H1 (cell line): ENCODE results near the gene CDK15. TPM values are rescaled to one million over a fixed set of nuclear protein-coding genes. Genes with fewer than 3 reads are reported as not detected.

Experiments
- CTCF ChIA-PET: fragments of 300-600 bp; sonication (Branson Sonifier 250); formaldehyde crosslinking; loops from one replicate; lab custom pipeline; 2021; ENCODE audit not compliant: partially characterized antibody; lab: Charles Lee
- POLR2A ChIA-PET: fragments of 300-600 bp; sonication (Branson Sonifier 250); formaldehyde crosslinking; loops from one replicate; lab custom pipeline; 2021; ENCODE audit warnings: inconsistent platforms; ENCODE audit not compliant: partially characterized antibody; lab: Charles Lee
- DNase-seq, 2 experiments: peaks; one replicate each; pipeline versions ENCODE4 v3.0.0 to v3.0.0-alpha.2; 2010 to 2022; ENCODE audit warnings: low spot score in 2 of 2, low read depth in 1 of 2, mixed read lengths in 1 of 2
- FAIRE-seq: peaks from 2 replicates; lab custom pipeline; 2011; peaks lifted over from hg19 to GRCh38; lab: Jason Lieb, UNC
- H2AFZ ChIP-seq: 2 replicates; pipeline ENCODE4 v1.8.1; 2012; ENCODE audit warnings: low read length, inconsistent platforms
- H2AK5ac ChIP-seq: 2 replicates; pipeline ENCODE4 v1.6.1; 2013; ENCODE audit warnings: low read depth, low read length
- H2BK120ac ChIP-seq: replicated peaks from 2 replicates; pipeline ENCODE3; 2013; ENCODE audit warnings: low read depth, low read length, inconsistent platforms
- H2BK12ac ChIP-seq: 2 replicates; pipeline ENCODE4 v1.6.1; 2013; ENCODE audit warnings: low read depth, low read length
- H2BK15ac ChIP-seq: 2 replicates; pipeline ENCODE4 v1.6.1; 2013; ENCODE audit warnings: low read length
- H2BK20ac ChIP-seq: 2 replicates; pipeline ENCODE4 v1.6.1; 2013; ENCODE audit warnings: low read length
- H2BK5ac ChIP-seq: 2 replicates; pipeline ENCODE4 v1.6.1; 2013; ENCODE audit warnings: low read depth, low read length
- H3K14ac ChIP-seq: 2 replicates; pipeline ENCODE4 v1.6.1; 2013; ENCODE audit warnings: inconsistent platforms; ENCODE audit not compliant: insufficient read length
- H3K18ac ChIP-seq: 2 replicates; pipeline ENCODE4 v1.6.1; 2013; ENCODE audit warnings: low read length; ENCODE audit errors: extremely low read depth
- H3K23ac ChIP-seq: 2 replicates; pipeline ENCODE4 v1.6.1; 2013; ENCODE audit warnings: inconsistent platforms; ENCODE audit not compliant: insufficient read length
- H3K23me2 ChIP-seq: 2 replicates; pipeline ENCODE4 v1.6.1; 2013; ENCODE audit warnings: low read depth, low read length
- H3K27ac ChIP-seq: 2 replicates; pipeline ENCODE4 v1.6.1; 2011; ENCODE audit warnings: low read depth, low read length, inconsistent platforms
- H3K27me3 ChIP-seq, 4 experiments: replicated peaks in 1 of 4; 1 replicate in 1 of 4; 2 replicates in 3 of 4; pipeline versions ENCODE4 v1.6.1 to v1.8.1; 2011 to 2013; ENCODE audit warnings: low read length in 3 of 4, mild to moderate bottlenecking in 3 of 4, inconsistent platforms in 2 of 4, mixed read lengths in 2 of 4, moderate library complexity in 1 of 4; ENCODE audit not compliant: control insufficient read depth in 3 of 4, insufficient read depth in 3 of 4; ENCODE audit errors: extremely low read depth in 1 of 4
- H3K36me3 ChIP-seq, 4 experiments: 2 replicates each; pipeline versions ENCODE4 v1.6.1 to v1.8.1; 2011 to 2013; ENCODE audit warnings: mild to moderate bottlenecking in 4 of 4, low read length in 3 of 4, moderate library complexity in 2 of 4, control low read depth in 1 of 4, inconsistent platforms in 1 of 4; ENCODE audit not compliant: insufficient read depth in 4 of 4, control insufficient read depth in 2 of 4
- H3K4ac ChIP-seq: replicated peaks from 2 replicates; pipeline ENCODE3; 2013; ENCODE audit warnings: low read length, low read depth, mixed read lengths, inconsistent platforms; ENCODE audit not compliant: insufficient read length
- H3K4me1 ChIP-seq, 4 experiments: replicated peaks in 1 of 4; 1 replicate in 1 of 4; 2 replicates in 3 of 4; pipeline versions ENCODE4 v1.6.1 to v1.8.1; 2011 to 2013; ENCODE audit warnings: low read length in 3 of 4, inconsistent platforms in 2 of 4, mixed read lengths in 1 of 4; ENCODE audit not compliant: insufficient read depth in 4 of 4, control insufficient read depth in 3 of 4
- H3K4me2 ChIP-seq, 2 experiments: 2 replicates each; pipeline versions ENCODE4 v1.6.1 to v1.8.1; 2011 to 2013; ENCODE audit warnings: low read depth in 2 of 2, low read length in 2 of 2, control low read depth in 1 of 2, inconsistent platforms in 1 of 2, mild to moderate bottlenecking in 1 of 2; ENCODE audit not compliant: insufficient read depth in 1 of 2
- H3K4me3 ChIP-seq, 4 experiments: fragments of 200-600, 300-600 bp in 1 of 4; sonication (generic), shearing (Covaris generic), sonication (Bioruptor Twin) in 1 of 4; 2 replicates each; pipeline versions ENCODE4 v1.5.1 to v1.8.1; 2011 to 2016; ENCODE audit warnings: low read length in 4 of 4, low read depth in 3 of 4, control low read depth in 2 of 4, inconsistent platforms in 2 of 4, mild to moderate bottlenecking in 2 of 4, mixed read lengths in 1 of 4, moderate library complexity in 1 of 4; ENCODE audit not compliant: insufficient read depth in 2 of 4; ENCODE audit errors: extremely low read depth in 1 of 4
- H3K56ac ChIP-seq: replicated peaks from 2 replicates; pipeline ENCODE3; 2013; ENCODE audit warnings: low read depth, mild to moderate bottlenecking, mixed read lengths, low read length, inconsistent platforms; ENCODE audit not compliant: insufficient read length
- H3K79me1 ChIP-seq: 2 replicates; pipeline ENCODE4 v1.6.1; 2013; ENCODE audit warnings: low read depth, low read length, control low read depth
- H3K79me2 ChIP-seq, 2 experiments: 2 replicates each; pipeline versions ENCODE4 v1.6.1 to v1.8.1; 2012 to 2013; ENCODE audit warnings: low read length in 2 of 2, mild to moderate bottlenecking in 2 of 2, inconsistent platforms in 1 of 2; ENCODE audit not compliant: insufficient read depth in 2 of 2, control insufficient read depth in 1 of 2
- H3K9ac ChIP-seq, 4 experiments: replicated peaks in 1 of 4; 1 replicate in 1 of 4; 2 replicates in 3 of 4; pipeline versions ENCODE4 v1.6.1 to v1.8.1; 2011 to 2013; ENCODE audit warnings: low read depth in 3 of 4, low read length in 3 of 4, control low read depth in 2 of 4, mild to moderate bottlenecking in 2 of 4, moderate library complexity in 2 of 4, inconsistent platforms in 1 of 4; ENCODE audit errors: extremely low read depth in 1 of 4
- H3K9me3 ChIP-seq, 2 experiments: 2 replicates each; pipeline versions ENCODE4 v1.6.1 to v1.8.1; 2012 to 2013; ENCODE audit warnings: mild to moderate bottlenecking in 2 of 2, moderate library complexity in 2 of 2, control low read depth in 1 of 2, inconsistent platforms in 1 of 2, low read depth in 1 of 2, low read length in 1 of 2, mixed read lengths in 1 of 2; ENCODE audit not compliant: insufficient read depth in 2 of 2
- H4K20me1 ChIP-seq, 2 experiments: replicated peaks in 1 of 2; 2 replicates each; pipeline versions ENCODE3 to v1.8.1; 2011 to 2013; ENCODE audit warnings: inconsistent platforms in 2 of 2, low read length in 2 of 2, mild to moderate bottlenecking in 1 of 2; ENCODE audit not compliant: insufficient read depth in 2 of 2, control insufficient read depth in 1 of 2
- H4K5ac ChIP-seq: 2 replicates; pipeline ENCODE4 v1.6.1; 2013; ENCODE audit warnings: low read length, low read depth, mixed read lengths, inconsistent platforms; ENCODE audit not compliant: insufficient read length
- H4K8ac ChIP-seq: 2 replicates; pipeline ENCODE4 v1.8.0; 2013; ENCODE audit warnings: mild to moderate bottlenecking, moderate library complexity, low read length, inconsistent platforms; ENCODE audit not compliant: insufficient read depth; ENCODE audit errors: extremely low read depth
- H4K91ac ChIP-seq: replicated peaks from 2 replicates; pipeline ENCODE3; 2013; ENCODE audit warnings: low read length, mixed read lengths, inconsistent platforms; ENCODE audit not compliant: insufficient read length
- ATF3 ChIP-seq: IDR thresholded peaks from 2 replicates; pipeline ENCODE4 v1.6.1; 2011; ENCODE audit warnings: low read depth, mild to moderate bottlenecking, low read length; ENCODE audit not compliant: insufficient read depth
- EZH2 ChIP-seq: fragments of 200-600 bp; sonication (generic); IDR thresholded peaks from 2 replicates; pipeline ENCODE4 v1.7.1; 2012; ENCODE audit warnings: low read depth, mild to moderate bottlenecking, moderate library complexity, low read length, inconsistent platforms; ENCODE audit not compliant: severe bottlenecking
- WGBS, 2 experiments: shearing (Covaris generic) in 1 of 2; methylation state at CpG; one replicate each; pipeline versions ENCODE4 v1.1.6 to v1.1.7; 2013 to 2015; ENCODE audit warnings: low lambda C conversion rate in 2 of 2, mixed read lengths in 2 of 2, inconsistent platforms in 1 of 2, low coverage in 1 of 2, missing lambda C conversion rate in 1 of 2; ENCODE audit not compliant: insufficient replicate concordance in 2 of 2, insufficient coverage in 1 of 2, insufficient read length in 1 of 2; ENCODE audit errors: extremely low coverage in 1 of 2, missing lambda C conversion rate in 1 of 2; 5-methylcytosine and 5-hydroxymethylcytosine counted together
- polyA plus RNA-seq, 7 experiments: library from polyadenylated mRNA; depleted of rRNA in 3 of 7; stranded (reverse) in 5 of 7; unstranded in 2 of 7; fragments of >200 nt in 5 of 7; fragments of 200-250 nt in 2 of 7; gene quantifications; 1 replicate in 5 of 7; 2 replicates in 1 of 7; 4 replicates in 1 of 7; pipeline versions ENCODE4 v1.2.1 to v1.2.3, GENCODE V29; 2011 to 2013; ENCODE audit warnings: missing spikeins in 2 of 7, mixed read lengths in 2 of 7
- total RNA-seq: library from RNA; stranded (reverse); fragmentation: NEBNext Ultra II Directional; extraction: Animal tissue kit (Norgen Biotek cat#: 25700); gene quantifications from 2 replicates; pipeline ENCODE4 v1.2.1, GENCODE V29; 2021

The CDK15 gene
- total and polyA plus RNA-seq, 2 of the 8 experiments (the other 6 are each of a cell fraction or from before 2014, with no cell fraction given) = 0.03 TPM; not detected in 1

GRCh38 chr2:201904538-201905420 lies 98.4 kb downstream of the CDK15 start:
- Histone ChIP-seq H4K5ac (no peak overlapping the region), H2BK120ac (no peak overlapping the region), H3K9ac (no peak overlapping the region), H3K4me3 (no peak overlapping the region), H3K23me2 (no peaks in the 10 kb centered on the region), H3K79me2 (no peaks in the 10 kb centered on the region), H2BK15ac (0 out of 2 replicates have a peak overlapping the region, but pooled peaks have one; percentile 8), H2AFZ (no peak overlapping the region), H2BK20ac (0 out of 2 replicates have a peak overlapping the region, but pooled peaks have one; percentile 15), H4K20me1 (no peaks in the 10 kb centered on the region), H3K79me1 (no peaks in the 10 kb centered on the region), H3K36me3 (no peaks in the 10 kb centered on the region), H3K4me2 (no peak overlapping the region; a peak in 1 of 4 replicates), H2BK12ac (no peak overlapping the region; the same call in 1 of the 2 replicates), H3K27me3 (no peaks in the 10 kb centered on the region), H3K4me1 (peaks cover 9 to 21% (median 14%) of the 10 kb centered on the region in 4 experiments; a peak in 4 of 7 replicates), H3K18ac (no peak overlapping the region), H3K23ac (no peak overlapping the region), H3K27ac (no peak overlapping the region), H4K8ac (no peak overlapping the region), H2BK5ac (no peak overlapping the region), H4K91ac (peak overlapping the region; percentile 36), H3K14ac (no peak overlapping the region), H3K9me3 (no peaks in the 10 kb centered on the region), H3K4ac (no peak overlapping the region), H2AK5ac (no peak overlapping the region), H3K56ac (no peak overlapping the region)
- FAIRE-seq = peak; percentile 39
- POLR2A ChIA-PET = interaction anchor here (0.7 to 1.2 kb wide), 2 partner anchors 97 to 119 kb away, joined by 3 read pairs; no protein-coding TSS in a partner anchor
- 75% methylated on average over 5 of the region's 5 CpGs; no CpG with 5 or more reads in 1 of the 2 experiments for WGBS, 2 experiments
- CTCF ChIA-PET = interaction anchor here (0.5 to 2.7 kb wide), 3 partner anchors 12 to 100 kb away, joined by 3 to 7 read pairs (median 6); no protein-coding TSS in a partner anchor
- no peak for DNase-seq
- TF ChIP-seq ATF3 (no peak), EZH2 (no peak)
